Measurements from ENCODE around the gene CYB5RL.
"Not testable (repeated sequence)": the region's sequence is repeated elsewhere in the genome, so short reads cannot be mapped to it uniquely, and the experiment has no call there.

The CYB5RL gene

DNA sequence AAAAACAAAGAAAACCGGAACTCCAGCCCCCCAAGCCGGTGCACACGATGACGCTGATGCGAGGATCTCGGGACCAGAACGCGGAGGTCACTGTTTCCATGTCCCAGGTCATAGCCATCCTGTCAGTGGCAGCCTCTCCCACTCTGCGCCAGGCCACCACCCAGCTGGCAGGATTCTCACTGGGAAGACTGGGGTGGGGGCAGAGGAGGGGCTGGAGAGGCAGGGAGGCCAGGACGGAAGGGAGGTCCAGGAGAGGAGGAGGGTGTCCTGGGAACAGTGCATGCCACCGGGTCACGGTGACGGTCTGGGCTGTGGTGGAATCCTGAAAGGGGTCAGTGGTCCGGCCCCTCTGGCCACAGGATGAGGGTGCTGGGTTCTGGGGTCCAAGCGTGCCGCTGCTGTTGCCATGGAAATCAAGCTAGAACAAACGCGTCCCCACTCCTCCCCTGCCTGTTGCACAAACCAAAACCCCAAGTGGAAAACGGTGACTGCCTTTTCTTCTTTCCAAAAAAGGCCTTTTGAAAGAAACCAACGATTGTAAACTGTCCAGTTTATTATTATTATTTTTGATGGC, 26.2 kb upstream of the CYB5RL start:
- no peak for DNase-seq (ENCODE audit: low read depth)

- no peak for DNase-seq (ENCODE audit: low read depth)
Observed at GRCh38 chr1:54225378-54225777, 25.5 kb upstream of the CYB5RL start.

DNA sequence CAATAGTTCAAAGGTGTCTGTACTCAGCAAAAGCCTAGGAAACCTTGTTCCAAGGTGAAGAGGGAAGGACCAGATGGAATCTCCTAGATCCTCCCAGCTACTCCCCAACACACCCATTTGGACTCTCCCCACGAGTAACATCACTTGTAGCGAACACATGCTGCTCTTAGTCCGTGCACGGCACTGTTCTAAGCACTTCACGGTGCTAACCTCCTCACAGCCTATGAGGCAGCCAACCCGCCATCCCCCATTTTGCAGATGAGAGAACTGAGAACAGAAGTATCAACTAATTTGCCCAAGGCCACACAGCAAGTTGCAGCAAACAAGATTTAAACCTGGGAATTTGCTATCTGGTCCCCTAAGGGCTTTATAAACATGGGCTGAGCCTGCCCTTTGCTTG, 24.4 kb upstream of the CYB5RL start:
- no peak for DNase-seq (ENCODE audit: low read depth)

- no peak for DNase-seq (ENCODE audit: low read depth)
Observed at GRCh38 chr1:54223441-54224202, 23.8 kb upstream of the CYB5RL start.

GRCh38 chr1:54222711-54223110, 22.9 kb upstream of the CYB5RL start:
- no peak for DNase-seq (ENCODE audit: low read depth)

DNA sequence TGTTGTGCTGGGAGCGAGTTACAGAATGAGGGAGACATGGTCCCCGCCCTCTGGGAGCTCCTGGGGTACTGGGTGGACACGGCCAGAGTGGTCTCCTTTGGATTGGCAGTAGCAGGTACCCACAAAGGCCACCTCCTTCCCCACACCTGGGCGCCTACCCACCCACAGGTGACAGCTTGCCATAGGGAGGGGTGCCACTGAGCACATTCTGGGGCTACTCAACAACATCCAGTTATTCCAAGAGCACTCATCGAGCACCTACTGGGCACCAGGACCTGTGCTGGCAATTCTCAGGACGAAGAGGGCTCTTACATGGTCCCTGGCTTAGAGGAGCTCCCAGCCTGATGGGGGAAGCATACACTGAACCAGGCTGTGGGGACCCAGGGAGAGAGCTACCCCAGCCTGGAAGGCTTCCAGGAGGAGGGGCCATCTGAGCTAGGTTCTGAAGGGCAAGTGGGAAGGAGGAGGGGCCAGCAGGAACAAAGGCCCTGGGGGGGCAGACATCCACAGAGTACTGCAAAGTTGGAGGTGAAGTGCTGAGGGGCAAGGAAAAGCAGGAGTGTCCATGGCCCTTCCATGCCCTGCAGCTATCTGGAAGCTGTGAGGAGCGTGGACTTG, 22.1 kb upstream of the CYB5RL start:
- DNase-seq (ENCODE audit: low read depth), result no peak

GRCh38 chr1:54221113-54221834, 21.4 kb upstream of the CYB5RL start:
- no peak for DNase-seq (ENCODE audit: low read depth)

DNA sequence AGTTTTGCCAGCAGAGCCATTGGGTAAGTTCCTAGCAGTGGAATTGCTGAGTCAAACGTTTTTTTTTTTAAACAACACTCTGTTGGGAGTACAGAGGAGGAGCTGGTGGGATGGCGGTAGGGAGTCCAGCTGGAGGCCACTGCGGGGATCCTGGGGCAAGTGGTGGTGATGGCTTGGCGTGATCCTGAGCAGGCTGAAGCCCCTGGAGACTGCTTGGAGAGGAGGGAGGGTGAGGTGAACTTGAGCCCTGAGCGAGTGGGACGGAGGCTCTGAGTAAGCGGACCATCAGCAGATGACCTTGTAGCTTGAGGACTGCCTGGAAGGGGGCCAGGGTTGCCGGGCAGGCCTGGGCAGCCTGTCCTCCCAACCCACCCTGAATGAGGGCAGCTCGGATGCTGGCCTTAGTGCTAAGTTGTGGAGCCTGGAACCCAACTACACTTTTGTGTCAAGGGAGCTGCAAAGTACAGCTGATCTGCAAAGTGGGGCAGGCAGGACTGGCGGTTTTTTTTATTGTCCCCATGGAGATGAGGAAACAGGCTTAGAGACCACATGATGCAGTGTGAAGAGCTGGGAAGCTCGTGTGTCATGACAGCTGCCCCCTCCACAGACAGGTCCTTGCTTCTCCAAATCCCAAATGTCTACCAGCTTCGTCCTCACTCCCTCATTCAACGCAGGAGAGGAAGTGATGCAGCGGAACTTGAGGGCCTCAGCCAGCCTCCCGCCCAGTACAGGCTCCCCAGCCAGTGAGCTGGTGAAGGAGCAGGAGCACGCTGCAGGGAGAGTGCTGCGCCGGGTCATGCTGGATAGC, 20.4 kb upstream of the CYB5RL start:
- no peak for DNase-seq (ENCODE audit: low read depth)

DNA sequence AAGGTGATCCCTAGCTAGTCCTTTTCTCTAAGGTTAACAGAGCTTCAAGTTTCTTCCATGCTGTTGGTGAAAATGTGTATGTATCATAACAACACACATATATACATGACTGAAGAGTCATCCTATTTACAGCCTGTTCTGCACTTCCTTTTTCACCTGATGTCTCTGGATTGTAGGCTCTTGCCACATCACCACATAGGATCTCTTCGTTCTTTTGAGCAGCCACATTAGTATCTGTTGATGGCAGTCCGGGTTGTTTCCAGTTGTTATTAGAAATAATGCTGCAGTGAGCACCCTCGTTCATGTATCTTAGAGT, 19.8 kb upstream of the CYB5RL start:
- no peak for DNase-seq (ENCODE audit: low read depth)

DNA sequence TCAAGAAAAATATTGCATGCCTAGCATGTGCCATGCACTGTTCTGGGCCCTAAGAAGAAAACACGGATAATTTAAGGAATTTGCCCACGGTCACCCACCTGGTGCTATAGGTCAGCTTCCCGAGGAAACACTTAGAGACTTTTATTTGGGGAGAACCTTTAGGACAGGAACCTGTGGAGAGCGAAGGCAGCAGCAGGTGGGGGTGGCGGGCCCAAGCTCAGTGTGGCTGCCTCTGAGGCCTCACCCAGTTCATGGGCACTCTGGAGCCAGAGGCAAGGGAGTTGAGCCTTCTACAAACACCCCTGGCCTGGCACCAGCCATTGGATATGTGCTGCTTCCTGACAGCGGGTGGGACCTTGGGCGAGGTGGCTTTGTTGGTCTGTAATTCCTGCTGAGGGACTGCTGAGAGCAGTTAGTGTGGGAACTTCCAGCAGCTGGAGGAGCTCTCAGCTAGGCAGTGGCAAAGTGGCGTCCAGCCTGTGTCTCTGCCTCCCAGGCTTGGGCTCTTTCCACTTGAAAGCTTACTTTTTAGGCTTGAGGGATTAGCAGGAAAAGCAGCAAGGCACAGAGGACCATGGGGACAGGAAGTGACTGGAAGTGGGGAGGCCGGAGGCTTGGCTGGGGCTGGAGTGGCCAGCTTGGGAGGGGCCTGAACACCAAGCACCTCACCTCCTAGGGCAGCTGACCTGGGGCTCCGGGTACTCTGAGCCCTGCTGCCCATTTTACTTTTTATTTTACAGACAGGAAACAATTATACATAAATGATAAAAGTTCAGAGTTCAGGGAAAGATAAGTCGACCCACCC, 19.3 kb upstream of the CYB5RL start:
- no peak for DNase-seq (ENCODE audit: low read depth)

GRCh38 chr1:54215523-54215922, 15.7 kb upstream of the CYB5RL start:
- no peak for DNase-seq (ENCODE audit: low read depth)

GRCh38 chr1:54212872-54213271, 13.0 kb upstream of the CYB5RL start:
- DNase-seq (ENCODE audit: low read depth), result no peak

- DNase-seq (ENCODE audit: low read depth), result not testable (repeated sequence)
Observed at GRCh38 chr1:54207896-54208295, 8.1 kb upstream of the CYB5RL start.

- DNase-seq (ENCODE audit: low read depth), result no peak
Observed at GRCh38 chr1:54207287-54207686, 7.5 kb upstream of the CYB5RL start.

DNA sequence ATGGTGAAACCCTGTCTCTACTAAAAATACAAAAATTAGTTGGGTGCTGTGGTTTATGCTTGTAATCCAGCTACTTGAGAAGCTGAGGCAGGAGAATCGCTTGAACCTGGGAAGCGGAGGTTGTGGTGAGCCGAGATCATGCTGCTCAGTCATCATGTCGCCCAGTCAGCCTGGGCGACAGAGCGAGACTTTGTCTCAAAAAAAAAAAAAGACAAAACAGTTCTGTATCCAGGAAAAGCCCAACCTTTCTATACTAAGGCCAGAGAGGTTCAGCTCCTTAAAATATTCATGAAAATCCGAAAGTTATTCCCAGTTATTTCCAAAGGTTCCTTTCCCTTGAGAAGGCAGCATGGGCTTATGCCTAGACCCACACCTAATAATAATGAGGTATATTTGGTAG, 4.4 kb upstream of the CYB5RL start:
- no peak for DNase-seq (ENCODE audit: low read depth)

DNA sequence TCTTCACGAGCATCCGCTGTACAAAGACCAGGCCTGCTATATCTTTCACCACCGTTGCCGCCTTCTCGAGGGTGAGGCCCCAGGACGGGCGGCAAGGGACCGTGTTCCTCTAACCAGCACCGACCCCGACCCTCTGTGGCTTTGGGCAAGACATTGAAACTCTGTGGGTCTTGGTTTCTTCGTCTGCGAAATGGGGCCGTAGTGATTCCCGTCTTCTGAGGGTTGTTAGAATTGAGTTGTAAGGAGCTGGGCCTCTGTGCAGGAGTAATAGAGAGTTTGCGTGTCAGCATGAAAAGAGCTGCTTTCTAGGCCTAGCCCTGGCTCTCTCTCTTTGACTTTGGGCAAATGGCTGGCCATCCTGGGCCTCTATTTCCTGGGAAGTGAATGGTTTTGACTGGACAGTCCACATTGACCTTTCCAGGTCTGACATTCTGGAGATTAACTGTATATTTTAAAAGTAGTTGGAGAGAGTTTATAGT, 728 bp upstream of the CYB5RL start:
- DNase-seq (ENCODE audit: low read depth), result no peak

- no peak for DNase-seq (ENCODE audit: low read depth)
Observed at GRCh38 chr1:54199151-54199764, 572 bp downstream of the CYB5RL start.

DNA sequence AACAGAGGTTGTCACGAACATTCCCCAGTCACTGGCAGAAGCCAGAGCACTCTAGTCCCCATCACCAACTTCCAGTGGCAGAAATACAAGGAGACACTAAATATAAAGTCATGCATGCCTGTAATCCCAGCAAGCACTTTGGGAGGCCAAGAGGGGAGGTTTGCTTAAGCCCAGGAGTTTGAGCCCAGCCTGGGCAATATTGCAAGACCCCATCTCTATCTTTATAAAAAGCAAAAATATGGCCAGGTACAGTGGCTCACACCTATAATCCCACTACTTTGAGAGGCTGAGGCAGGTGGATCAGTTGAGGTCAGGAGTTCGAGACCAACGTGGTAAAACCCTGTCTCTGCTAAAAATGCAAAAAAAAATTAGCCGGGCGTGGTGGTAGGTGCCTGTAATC, 6.4 kb downstream of the CYB5RL start:
- DNase-seq (ENCODE audit: low read depth), result no peak

- DNase-seq (ENCODE audit: low read depth), result no peak
Observed at GRCh38 chr1:54191525-54191924, 8.3 kb downstream of the CYB5RL start.

- no peak for DNase-seq (ENCODE audit: low read depth)
Observed at GRCh38 chr1:54190526-54190925, 9.3 kb downstream of the CYB5RL start.

DNA sequence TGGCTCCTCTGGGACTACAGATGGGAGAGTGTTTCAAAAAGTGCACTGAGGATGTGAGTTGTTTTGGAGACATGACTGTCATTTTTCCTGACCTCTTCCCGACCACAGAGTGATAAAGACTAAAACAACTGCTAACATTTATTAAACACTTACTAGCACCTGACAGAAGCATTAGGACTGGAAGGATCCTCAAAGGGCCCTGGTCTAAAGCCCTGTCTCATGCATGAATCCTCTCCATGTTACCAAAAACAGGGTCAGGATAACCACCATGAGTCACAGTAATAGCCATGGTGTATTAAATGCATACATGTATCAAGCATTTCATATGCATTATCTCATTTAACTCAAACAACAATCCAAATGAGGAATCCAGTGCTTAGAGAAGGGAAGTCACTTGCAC, 11.5 kb downstream of the CYB5RL start:
- DNase-seq (ENCODE audit: low read depth), result no peak
